GM18907 (cell line): ENCODE measurements around the gene SPATS2.
A peak's percentile ranks its signal among the peaks of the same experiment; 100 is the strongest.

Experiments used
- ATAC-seq: cut with Tn5 transposase; IDR thresholded peaks from one replicate; pipeline ENCODE4 v1.9.1; 2021; ENCODE audit warnings: mild to moderate bottlenecking, moderate library complexity; ENCODE audit not compliant: unreplicated experiment

SPATS2 gene

GRCh38 chr12:49461221-49461620 lies 94.0 kb downstream of the SPATS2 start:
- ATAC-seq, result no peak

GRCh38 chr12:49462083-49462744 lies 95.0 kb downstream of the SPATS2 start:
- ATAC-seq, result no peak

GRCh38 chr12:49465132-49465531 lies 97.9 kb downstream of the SPATS2 start:
- no peak for ATAC-seq

GRCh38 chr12:49470986-49471385 lies 103.7 kb downstream of the SPATS2 start:
- ATAC-seq, result no peak

- peak; percentile 71 for ATAC-seq
Observed at GRCh38 chr12:49471557-49471956, 104.3 kb downstream of the SPATS2 start.

GRCh38 chr12:49476091-49476490 lies 108.8 kb downstream of the SPATS2 start:
- no peak for ATAC-seq

- ATAC-seq, result no peak
Observed at GRCh38 chr12:49478949-49479664, 111.8 kb downstream of the SPATS2 start.

GRCh38 chr12:49482095-49483051 lies 115.1 kb downstream of the SPATS2 start:
- ATAC-seq, result no peak

- no peak for ATAC-seq
Observed at GRCh38 chr12:49483619-49484018, 116.4 kb downstream of the SPATS2 start.

- ATAC-seq, result no peak
Observed at GRCh38 chr12:49487605-49488004, 120.3 kb downstream of the SPATS2 start.

GRCh38 chr12:49489154-49489553 lies 121.9 kb downstream of the SPATS2 start:
- no peak for ATAC-seq

- ATAC-seq, result no peak
Observed at GRCh38 chr12:49489720-49490119, 122.5 kb downstream of the SPATS2 start.

- ATAC-seq, result no peak
Observed at GRCh38 chr12:49491823-49492222, 124.6 kb downstream of the SPATS2 start.

GRCh38 chr12:49493900-49494299 lies 126.6 kb downstream of the SPATS2 start:
- ATAC-seq, result no peak

GRCh38 chr12:49496417-49497360 lies 129.4 kb downstream of the SPATS2 start:
- no peak for ATAC-seq

GRCh38 chr12:49501895-49502294 lies 134.6 kb downstream of the SPATS2 start:
- ATAC-seq, result no peak

- ATAC-seq, result no peak
Observed at GRCh38 chr12:49502590-49502989, 135.3 kb downstream of the SPATS2 start.

GRCh38 chr12:49503674-49504180 lies 136.5 kb downstream of the SPATS2 start:
- ATAC-seq, result no peak

- no peak for ATAC-seq
Observed at GRCh38 chr12:49505672-49506071, 138.4 kb downstream of the SPATS2 start.

GRCh38 chr12:49507139-49507538 lies 139.9 kb downstream of the SPATS2 start:
- ATAC-seq, result no peak
